ENCODE data around the gene COBLL1.

Gene COBLL1

DNA sequence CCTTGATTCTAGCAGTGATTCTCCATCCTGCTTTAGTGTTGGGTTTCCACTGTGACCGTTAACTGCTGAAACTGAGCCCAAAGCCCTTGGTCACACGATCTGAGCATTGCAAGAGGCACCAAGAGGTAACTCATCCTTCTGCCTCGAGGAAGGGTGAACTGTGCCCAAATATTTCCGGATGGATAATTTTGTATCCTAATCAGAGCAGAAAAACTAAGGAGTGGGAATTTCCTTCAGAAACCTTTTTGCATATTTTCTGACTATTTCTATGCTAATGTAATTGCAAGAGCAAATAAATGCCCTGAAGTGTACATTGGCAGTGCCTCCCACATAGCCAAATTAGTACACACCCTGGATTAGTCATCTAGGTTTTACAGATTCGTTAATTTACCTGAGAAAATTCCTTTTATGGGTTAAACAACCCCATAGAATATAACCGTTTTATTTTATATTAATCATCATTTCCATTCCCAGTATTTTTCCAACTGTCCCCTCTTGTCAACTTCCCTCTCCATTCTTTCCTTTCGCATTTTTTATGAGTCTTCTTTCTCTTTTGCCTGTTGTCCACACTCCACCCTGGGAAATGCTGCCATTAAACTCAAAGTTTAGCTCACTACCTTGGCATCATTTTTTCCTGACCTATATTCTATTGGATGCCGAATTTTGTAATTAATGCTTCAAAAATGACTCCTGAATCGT lies 31.7 kb upstream of the COBLL1 start:
- Histone ChIP-seq H3K79me1 (ENCODE audit: low read length) (no peaks in the 10 kb centered on the region), H2BK120ac (ENCODE audit: low read depth, low read length) (no peak overlapping the region), H3K4me2 (ENCODE audit: low read length) (no peak overlapping the region), H3K79me2 (ENCODE audit: control insufficient read depth, insufficient read depth, low read length) (no peaks in the 10 kb centered on the region), H4K5ac (ENCODE audit: low read length) (no peak overlapping the region), H3K4me1 (ENCODE audit: control insufficient read depth, low read depth, low read length) (no peaks in the 10 kb centered on the region), H3K18ac (ENCODE audit: low read length) (no peak overlapping the region), H3K23ac (ENCODE audit: low read length) (no peak overlapping the region), H4K8ac (ENCODE audit: low read depth, low read length) (no peak overlapping the region), H3K36me3 (ENCODE audit: control insufficient read depth, insufficient read depth, low read length) (no peaks in the 10 kb centered on the region), H2AK5ac (ENCODE audit: low read length) (no peak overlapping the region), H3K27ac (ENCODE audit: low read depth, low read length) (no peak overlapping the region), H2BK5ac (ENCODE audit: low read length) (no peak overlapping the region), H2BK15ac (replicated peaks; ENCODE audit: low read depth) (no peak overlapping the region), H3K4me3 (ENCODE audit: low read length) (no peak overlapping the region), H3K9ac (ENCODE audit: low read length) (no peak overlapping the region), H3K56ac (ENCODE audit: low read length) (no peak overlapping the region), H3K27me3 (ENCODE audit: insufficient read depth, low read length, poor library complexity) (no peaks in the 10 kb centered on the region), H3K4ac (ENCODE audit: low read depth, low read length) (no peak overlapping the region)
- no peak for DNase-seq
- 100% methylated on average over 2 of the region's 9 CpGs for WGBS (ENCODE audit: extremely low coverage, insufficient coverage, low lambda C conversion rate)

DNA sequence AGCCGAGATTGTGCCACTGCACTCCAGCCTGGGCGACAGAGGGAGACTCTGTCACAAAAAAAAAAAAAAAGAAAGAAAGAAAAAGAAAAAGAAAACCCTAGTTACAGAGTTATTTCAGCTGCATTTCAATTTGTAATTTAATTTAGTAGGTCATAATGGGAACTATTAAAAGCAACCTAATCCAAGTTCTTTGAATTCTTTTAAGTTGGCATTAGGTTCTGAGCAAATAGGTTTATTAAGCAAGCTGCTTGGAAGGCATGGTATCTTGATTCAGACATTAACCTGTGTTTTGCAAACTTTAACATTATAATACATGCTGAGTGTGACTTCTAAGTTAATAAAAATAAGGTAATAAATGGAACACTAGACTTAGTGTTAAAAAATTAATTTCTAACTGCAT lies 29.8 kb upstream of the COBLL1 start:
- no peak overlapping the region for H4K8ac ChIP-seq (ENCODE audit: low read depth, low read length)
- H3K4ac ChIP-seq (ENCODE audit: low read depth, low read length): no peak overlapping the region
- no peak overlapping the region for H3K4me2 ChIP-seq (ENCODE audit: low read length)
- H3K36me3 ChIP-seq (ENCODE audit: control insufficient read depth, insufficient read depth, low read length): no peaks in the 10 kb centered on the region
- no peaks in the 10 kb centered on the region for H3K27me3 ChIP-seq (ENCODE audit: insufficient read depth, low read length, poor library complexity)
- H4K5ac ChIP-seq (ENCODE audit: low read length): no peak overlapping the region
- H3K27ac ChIP-seq (ENCODE audit: low read depth, low read length): no peak overlapping the region
- H3K9ac ChIP-seq (ENCODE audit: low read length): no peak overlapping the region
- no peak overlapping the region for H3K18ac ChIP-seq (ENCODE audit: low read length)
- H2AK5ac ChIP-seq (ENCODE audit: low read length): no peak overlapping the region
- H3K79me1 ChIP-seq (ENCODE audit: low read length): no peaks in the 10 kb centered on the region
- H3K79me2 ChIP-seq (ENCODE audit: control insufficient read depth, insufficient read depth, low read length): no peaks in the 10 kb centered on the region
- no peaks in the 10 kb centered on the region for H3K4me1 ChIP-seq (ENCODE audit: control insufficient read depth, low read depth, low read length)
- no peak overlapping the region for H3K23ac ChIP-seq (ENCODE audit: low read length)
- no peak overlapping the region for H2BK15ac ChIP-seq (replicated peaks; ENCODE audit: low read depth)
- no peak overlapping the region for H3K56ac ChIP-seq (ENCODE audit: low read length)
- no peak for DNase-seq
- no CpG with 5 or more reads among the region's 2 CpGs for WGBS (ENCODE audit: extremely low coverage, insufficient coverage, low lambda C conversion rate)
- H2BK5ac ChIP-seq (ENCODE audit: low read length): no peak overlapping the region
- H2BK120ac ChIP-seq (ENCODE audit: low read depth, low read length): no peak overlapping the region
- no peak overlapping the region for H3K4me3 ChIP-seq (ENCODE audit: low read length)

DNA sequence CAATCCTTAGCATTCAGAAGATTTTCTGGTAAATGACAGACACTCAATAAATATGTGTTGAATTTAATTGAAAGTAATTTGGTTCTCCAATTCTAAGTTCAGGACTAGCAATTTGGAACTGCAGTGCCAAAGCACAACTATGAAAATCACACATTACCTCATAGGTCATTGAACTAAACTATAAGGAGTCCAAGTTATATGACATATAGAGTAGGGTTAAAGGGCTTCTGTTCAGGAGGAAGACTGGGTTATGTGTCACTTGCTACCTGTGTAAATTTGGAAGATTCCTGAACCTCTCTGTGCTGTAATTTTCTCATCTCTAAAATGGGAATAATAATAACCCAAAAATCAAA lies 27.8 kb upstream of the COBLL1 start:
- no peak overlapping the region for H3K9ac ChIP-seq (ENCODE audit: low read length)
- no peak overlapping the region for H3K18ac ChIP-seq (ENCODE audit: low read length)
- H2BK5ac ChIP-seq (ENCODE audit: low read length): no peak overlapping the region
- no peak overlapping the region for H2BK15ac ChIP-seq (replicated peaks; ENCODE audit: low read depth)
- no peaks in the 10 kb centered on the region for H3K79me2 ChIP-seq (ENCODE audit: control insufficient read depth, insufficient read depth, low read length)
- no peaks in the 10 kb centered on the region for H3K27me3 ChIP-seq (ENCODE audit: insufficient read depth, low read length, poor library complexity)
- no peak overlapping the region for H4K5ac ChIP-seq (ENCODE audit: low read length)
- H3K56ac ChIP-seq (ENCODE audit: low read length): no peak overlapping the region
- no peak overlapping the region for H4K8ac ChIP-seq (ENCODE audit: low read depth, low read length)
- H3K36me3 ChIP-seq (ENCODE audit: control insufficient read depth, insufficient read depth, low read length): no peaks in the 10 kb centered on the region
- no peaks in the 10 kb centered on the region for H3K4me1 ChIP-seq (ENCODE audit: control insufficient read depth, low read depth, low read length)
- no peak overlapping the region for H3K23ac ChIP-seq (ENCODE audit: low read length)
- no peak overlapping the region for H3K27ac ChIP-seq (ENCODE audit: low read depth, low read length)
- H3K79me1 ChIP-seq (ENCODE audit: low read length): no peaks in the 10 kb centered on the region
- no peak overlapping the region for H2AK5ac ChIP-seq (ENCODE audit: low read length)
- H3K4ac ChIP-seq (ENCODE audit: low read depth, low read length): no peak overlapping the region
- DNase-seq: no peak
- H2BK120ac ChIP-seq (ENCODE audit: low read depth, low read length): no peak overlapping the region
- no peak overlapping the region for H3K4me3 ChIP-seq (ENCODE audit: low read length)
- H3K4me2 ChIP-seq (ENCODE audit: low read length): no peak overlapping the region

DNA sequence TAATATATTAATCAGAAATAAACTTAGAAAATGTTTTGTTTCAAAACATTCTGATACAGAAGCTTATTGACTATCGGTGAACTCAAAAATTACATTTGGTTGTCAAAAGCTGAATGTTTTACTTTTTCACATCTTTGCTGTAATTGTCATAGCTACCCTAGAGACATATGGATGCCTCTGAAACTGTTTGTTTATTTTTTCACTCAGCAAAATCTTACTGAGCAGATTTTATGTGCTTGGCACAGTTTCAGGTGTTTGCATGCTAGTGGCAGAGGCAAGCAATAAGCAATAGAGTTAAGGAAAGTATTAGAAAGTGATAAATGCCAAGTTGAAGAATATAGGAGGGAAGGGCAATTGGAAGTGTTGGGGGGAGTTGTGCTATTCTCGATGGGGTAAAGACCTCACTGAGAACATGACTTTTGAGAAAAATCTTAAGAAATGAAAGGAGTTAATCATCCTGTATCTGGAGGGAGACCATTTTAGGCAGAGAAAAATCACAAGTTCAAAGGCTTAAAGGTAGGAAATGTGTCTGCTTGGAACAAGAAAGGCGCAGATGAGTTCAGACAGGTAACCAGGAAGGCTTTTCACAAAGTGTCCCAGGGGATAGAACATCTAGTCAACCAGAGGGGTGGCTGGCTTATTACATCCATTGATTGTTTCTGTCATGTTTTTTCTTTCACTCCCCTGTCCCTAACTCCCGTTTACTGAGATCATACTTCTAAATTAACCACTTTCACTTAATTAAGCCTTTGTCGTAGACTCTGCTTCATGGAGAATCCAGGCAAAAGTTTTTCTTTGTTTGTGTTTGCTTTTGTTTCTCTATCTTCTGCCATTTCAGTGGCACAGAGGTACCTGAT lies 27.2 kb upstream of the COBLL1 start:
- H3K4me2 ChIP-seq (ENCODE audit: low read length): no peak overlapping the region
- no peak overlapping the region for H3K18ac ChIP-seq (ENCODE audit: low read length)
- no peaks in the 10 kb centered on the region for H3K4me1 ChIP-seq (ENCODE audit: control insufficient read depth, low read depth, low read length)
- no peak overlapping the region for H3K4ac ChIP-seq (ENCODE audit: low read depth, low read length)
- no peak for DNase-seq
- WGBS (ENCODE audit: extremely low coverage, insufficient coverage, low lambda C conversion rate): no CpG with 5 or more reads among the region's 5 CpGs
- no peak overlapping the region for H3K9ac ChIP-seq (ENCODE audit: low read length)
- H2BK15ac ChIP-seq (replicated peaks; ENCODE audit: low read depth): no peak overlapping the region
- H3K56ac ChIP-seq (ENCODE audit: low read length): no peak overlapping the region
- no peaks in the 10 kb centered on the region for H3K79me2 ChIP-seq (ENCODE audit: control insufficient read depth, insufficient read depth, low read length)
- no peak overlapping the region for H4K8ac ChIP-seq (ENCODE audit: low read depth, low read length)
- H3K27me3 ChIP-seq (ENCODE audit: insufficient read depth, low read length, poor library complexity): no peaks in the 10 kb centered on the region
- H3K23ac ChIP-seq (ENCODE audit: low read length): no peak overlapping the region
- H2AK5ac ChIP-seq (ENCODE audit: low read length): no peak overlapping the region
- no peaks in the 10 kb centered on the region for H3K79me1 ChIP-seq (ENCODE audit: low read length)
- no peak overlapping the region for H4K5ac ChIP-seq (ENCODE audit: low read length)
- H2BK120ac ChIP-seq (ENCODE audit: low read depth, low read length): no peak overlapping the region
- no peak overlapping the region for H2BK5ac ChIP-seq (ENCODE audit: low read length)
- no peak overlapping the region for H3K4me3 ChIP-seq (ENCODE audit: low read length)
- no peaks in the 10 kb centered on the region for H3K36me3 ChIP-seq (ENCODE audit: control insufficient read depth, insufficient read depth, low read length)
- H3K27ac ChIP-seq (ENCODE audit: low read depth, low read length): no peak overlapping the region

DNA sequence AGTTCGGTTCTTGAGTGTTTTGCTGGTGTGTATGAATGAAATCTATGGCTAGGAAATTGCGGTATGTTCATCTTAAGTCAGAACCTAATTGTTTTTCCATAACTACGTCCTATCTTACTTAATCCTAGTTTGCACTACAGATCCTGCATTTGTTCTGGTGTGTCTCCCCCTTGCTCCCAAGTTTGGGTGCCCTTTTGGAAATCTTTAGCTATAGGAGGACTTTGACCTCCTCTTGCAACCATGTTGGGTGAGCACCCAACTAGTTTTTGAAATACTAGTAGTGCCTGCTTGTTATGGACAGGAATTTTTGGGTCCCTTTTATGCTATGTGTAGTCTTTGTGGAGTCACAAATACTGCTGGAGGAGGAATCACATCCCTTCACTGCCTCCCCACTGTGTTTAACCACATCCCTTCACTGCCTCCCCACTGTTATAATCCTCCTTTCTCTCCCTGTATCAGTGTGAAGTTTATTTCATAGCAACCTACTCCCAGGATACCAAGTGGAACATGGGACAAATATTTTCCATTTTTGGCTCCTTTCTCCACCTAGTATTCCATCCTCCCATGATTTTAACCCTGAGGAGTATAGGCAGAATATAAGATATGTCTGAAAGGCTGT lies 26.3 kb upstream of the COBLL1 start:
- no peaks in the 10 kb centered on the region for H3K36me3 ChIP-seq (ENCODE audit: control insufficient read depth, insufficient read depth, low read length)
- H3K4me3 ChIP-seq (ENCODE audit: low read length): no peak overlapping the region
- no peak overlapping the region for H3K9ac ChIP-seq (ENCODE audit: low read length)
- no peak overlapping the region for H3K56ac ChIP-seq (ENCODE audit: low read length)
- H4K8ac ChIP-seq (ENCODE audit: low read depth, low read length): no peak overlapping the region
- no peak overlapping the region for H3K27ac ChIP-seq (ENCODE audit: low read depth, low read length)
- no peak overlapping the region for H2BK5ac ChIP-seq (ENCODE audit: low read length)
- no CpG with 5 or more reads among the region's 3 CpGs for WGBS (ENCODE audit: extremely low coverage, insufficient coverage, low lambda C conversion rate)
- H3K27me3 ChIP-seq (ENCODE audit: insufficient read depth, low read length, poor library complexity): no peaks in the 10 kb centered on the region
- no peak overlapping the region for H4K5ac ChIP-seq (ENCODE audit: low read length)
- no peak overlapping the region for H3K4me2 ChIP-seq (ENCODE audit: low read length)
- H3K4me1 ChIP-seq (ENCODE audit: control insufficient read depth, low read depth, low read length): no peaks in the 10 kb centered on the region
- no peak overlapping the region for H2AK5ac ChIP-seq (ENCODE audit: low read length)
- no peaks in the 10 kb centered on the region for H3K79me2 ChIP-seq (ENCODE audit: control insufficient read depth, insufficient read depth, low read length)
- no peaks in the 10 kb centered on the region for H3K79me1 ChIP-seq (ENCODE audit: low read length)
- no peak overlapping the region for H3K4ac ChIP-seq (ENCODE audit: low read depth, low read length)
- H3K18ac ChIP-seq (ENCODE audit: low read length): no peak overlapping the region
- no peak for DNase-seq
- H3K23ac ChIP-seq (ENCODE audit: low read length): no peak overlapping the region
- H2BK15ac ChIP-seq (replicated peaks; ENCODE audit: low read depth): no peak overlapping the region
- H2BK120ac ChIP-seq (ENCODE audit: low read depth, low read length): no peak overlapping the region
